Medulla oblongata (tissue), 1 donor: ENCODE results near the gene CIAO1.
"Not testable (repeated sequence)": the region's sequence is repeated elsewhere in the genome, so short reads cannot be mapped to it uniquely, and the experiment has no call there.

Experiments used
- DNase-seq: peaks from one replicate; pipeline ENCODE4 v3.0.0-alpha.2; 2015; ENCODE audit errors: extremely low spot score

CIAO1 gene

GRCh38 chr2:96265840-96266679, at the start of gene CIAO1, which contains the start of gene TMEM127:
CIAO1 (plus strand) TSS chr2:96266225; CDS start chr2:96266351, 126 bp downstream.
TMEM127 (minus strand) TSS chr2:96265997; CDS start chr2:96265381, 616 bp downstream.
- DNase-seq = peak; percentile 99

- DNase-seq = no peak
These were observed 47.4 kb upstream of the CIAO1 start for GRCh38 chr2:96218508-96219131.

GRCh38 chr2:96219959-96220358, 46.1 kb upstream of the CIAO1 start:
- not testable (repeated sequence) for DNase-seq

GRCh38 chr2:96221106-96221505, 44.9 kb upstream of the CIAO1 start:
- not testable (repeated sequence) for DNase-seq

GRCh38 chr2:96225016-96225533, 41.0 kb upstream of the CIAO1 start:
- DNase-seq = peak; percentile 75

DNA sequence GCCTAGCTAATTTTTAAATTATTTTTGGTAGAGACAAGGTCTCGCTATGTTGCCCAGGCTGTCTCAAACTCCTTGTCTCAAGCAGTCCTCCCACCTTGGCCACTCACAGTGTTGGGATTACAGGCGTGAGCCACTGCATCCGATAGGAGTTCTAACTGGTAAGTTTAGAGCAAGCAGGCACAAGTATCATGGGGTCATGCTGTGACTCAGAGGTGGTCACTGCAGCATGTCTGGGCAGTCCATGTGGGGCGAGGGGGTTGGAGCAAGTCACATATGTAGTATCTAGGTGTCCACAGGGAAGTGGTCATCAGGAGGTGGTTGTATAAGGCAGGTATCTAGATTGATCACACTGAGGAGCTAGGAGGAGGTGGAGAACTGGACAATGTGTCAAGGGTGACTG, 34.7 kb upstream of the CIAO1 start:
- no peak for DNase-seq

DNA sequence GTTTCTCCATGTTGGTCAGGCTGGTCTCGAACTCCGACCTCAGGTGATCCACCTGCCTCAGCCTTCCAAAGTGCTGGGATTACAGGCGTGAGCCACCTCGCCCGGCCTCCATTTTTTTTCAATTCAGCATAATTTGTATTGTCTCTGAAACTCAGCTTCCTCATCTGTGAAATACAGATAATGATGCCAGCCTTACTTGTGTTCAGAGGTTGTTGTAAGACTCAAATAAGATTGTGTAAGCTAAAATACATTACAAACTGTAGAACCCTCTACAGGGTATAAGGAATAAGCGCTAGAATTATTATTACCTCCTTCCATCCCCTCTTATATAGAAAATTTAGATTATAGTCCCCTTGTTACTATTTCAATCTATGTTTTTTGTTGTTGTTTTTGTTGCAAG, 32.6 kb upstream of the CIAO1 start:
- no peak for DNase-seq

GRCh38 chr2:96233880-96234316, 32.1 kb upstream of the CIAO1 start:
- no peak for DNase-seq

DNA sequence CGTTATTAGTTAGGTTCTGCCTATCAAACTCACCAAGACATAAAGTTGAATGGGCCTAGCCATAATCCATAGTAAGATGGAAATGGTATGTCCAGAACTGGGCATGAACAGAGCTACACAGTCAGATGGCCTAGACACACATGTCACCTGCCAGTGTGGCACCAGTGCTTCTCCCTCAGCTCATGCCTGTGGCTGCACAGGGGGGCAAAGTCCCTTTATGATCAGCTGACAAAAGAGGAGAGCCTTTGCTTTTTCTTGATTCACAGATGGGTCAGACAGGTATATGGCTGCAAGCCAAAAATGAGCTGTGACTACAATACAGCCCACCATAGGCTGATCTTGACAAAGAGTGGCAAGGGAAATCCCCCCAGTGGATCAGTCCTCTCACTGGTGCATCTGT, 29.1 kb upstream of the CIAO1 start:
- DNase-seq = no peak

DNA sequence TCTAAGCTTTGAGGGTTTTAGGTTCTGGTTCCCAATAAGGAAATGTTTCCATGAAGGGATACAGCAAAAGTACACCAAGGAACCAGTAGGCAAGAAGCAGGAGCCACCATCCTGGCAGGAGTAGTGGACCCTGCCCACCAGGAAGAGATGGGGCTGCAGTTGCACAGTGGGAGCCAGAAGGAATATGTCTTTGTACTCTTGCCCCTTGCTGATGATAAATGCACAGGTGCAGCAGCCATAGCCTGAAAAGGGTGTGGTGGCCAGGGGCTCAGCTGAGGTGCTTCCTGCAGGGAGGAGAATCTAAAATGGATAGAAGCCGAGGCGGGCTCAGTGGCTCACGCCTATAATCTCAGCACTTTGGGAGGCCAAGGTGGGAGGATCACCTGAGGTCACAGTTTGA, 27.8 kb upstream of the CIAO1 start:
- no peak for DNase-seq

- no peak for DNase-seq
These were observed 26.9 kb upstream of the CIAO1 start for GRCh38 chr2:96239091-96239490.

DNA sequence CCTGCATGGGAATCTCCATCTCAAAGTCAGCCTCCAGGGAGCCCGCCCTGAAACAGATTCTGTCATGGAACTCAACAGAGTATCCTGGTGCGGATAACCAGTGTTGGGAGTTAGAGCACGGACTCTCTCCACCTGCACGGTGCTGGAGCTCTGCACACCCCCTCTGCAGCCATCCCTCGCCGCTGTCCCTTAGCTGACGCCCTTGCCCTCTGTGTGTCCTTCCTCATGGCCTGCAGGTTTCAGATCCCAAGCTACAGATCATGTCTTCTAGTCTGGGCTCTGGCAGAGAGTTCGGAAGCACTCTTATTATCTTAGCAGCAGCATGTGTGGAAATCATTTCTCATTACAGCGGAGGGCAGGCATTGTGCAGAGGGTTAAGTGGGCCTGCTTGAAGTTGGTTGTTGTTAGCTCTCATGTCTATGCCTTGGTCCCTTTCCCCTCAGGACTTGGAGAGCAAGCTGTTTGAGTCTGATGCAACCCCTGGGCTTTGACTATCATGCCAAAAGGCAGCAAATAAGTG, 26.2 kb upstream of the CIAO1 start:
- DNase-seq = no peak

GRCh38 chr2:96240341-96241038, 25.5 kb upstream of the CIAO1 start:
- DNase-seq = no peak

- no peak for DNase-seq
These were observed 24.8 kb upstream of the CIAO1 start for GRCh38 chr2:96241227-96241626.

GRCh38 chr2:96241900-96242611, 24.0 kb upstream of the CIAO1 start:
- peak; percentile 92 for DNase-seq

DNA sequence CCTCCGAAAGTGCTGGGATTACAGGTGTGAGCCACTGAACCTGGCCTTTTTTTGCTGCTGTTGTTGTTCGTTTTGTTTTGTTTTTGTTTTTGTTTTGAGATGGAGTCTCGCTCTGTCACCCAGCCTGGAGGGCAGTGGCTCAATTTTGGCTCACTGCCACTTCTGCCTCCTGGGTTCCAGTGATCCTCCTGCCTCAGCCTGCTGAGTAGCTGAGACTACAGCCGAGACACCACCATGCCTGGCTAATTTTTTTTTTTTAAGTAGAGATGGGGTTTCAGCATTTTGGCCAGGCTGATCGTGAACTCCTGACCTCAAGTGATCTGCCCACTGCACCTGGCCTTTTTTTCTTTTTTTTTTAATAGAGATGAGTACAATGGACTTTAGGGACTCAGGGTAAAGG, 22.2 kb upstream of the CIAO1 start:
- DNase-seq = no peak

GRCh38 chr2:96245609-96246390, 20.2 kb upstream of the CIAO1 start:
- DNase-seq = peak; percentile 31

DNA sequence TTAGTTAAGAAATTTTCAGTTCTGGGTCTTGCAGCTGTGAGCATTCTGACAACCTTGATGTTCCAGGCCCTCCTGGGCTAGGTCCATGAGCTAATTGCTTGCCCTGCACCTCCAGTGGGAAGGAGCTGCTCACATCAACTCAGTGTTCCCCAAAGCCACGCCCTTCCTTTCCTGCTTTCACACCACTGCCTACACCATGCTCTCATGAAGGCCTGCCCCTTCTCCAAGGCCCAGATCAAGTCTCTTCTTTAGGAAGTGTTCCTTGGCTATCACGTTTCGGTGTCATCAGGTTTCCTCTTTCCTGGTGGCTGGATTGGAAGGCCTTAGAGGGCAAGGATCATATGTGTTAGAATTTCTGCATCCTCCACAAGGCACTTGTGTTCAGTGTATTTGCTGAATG, 19.0 kb upstream of the CIAO1 start:
- DNase-seq = no peak

DNA sequence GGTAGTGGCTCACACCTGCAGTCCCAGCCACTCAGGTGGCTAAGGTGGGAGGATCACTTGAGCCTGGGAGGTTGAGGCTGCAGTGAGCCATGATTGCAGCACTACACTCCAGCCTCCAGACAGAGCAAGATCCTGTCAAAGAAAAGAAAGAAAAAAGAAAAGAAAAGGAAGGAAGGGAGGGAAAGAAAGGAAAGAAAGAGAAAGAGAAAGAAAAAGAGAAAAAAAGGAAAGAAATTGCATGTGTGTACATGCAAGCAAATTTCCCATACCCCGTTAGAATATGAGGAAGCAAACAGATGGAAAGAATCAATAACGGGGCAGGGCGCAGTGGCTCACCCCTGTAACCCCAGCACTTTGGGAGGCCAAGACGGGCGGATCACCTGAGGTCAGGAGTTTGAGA, 18.1 kb upstream of the CIAO1 start:
- DNase-seq = no peak

GRCh38 chr2:96248624-96249023, 17.4 kb upstream of the CIAO1 start:
- DNase-seq = no peak

DNA sequence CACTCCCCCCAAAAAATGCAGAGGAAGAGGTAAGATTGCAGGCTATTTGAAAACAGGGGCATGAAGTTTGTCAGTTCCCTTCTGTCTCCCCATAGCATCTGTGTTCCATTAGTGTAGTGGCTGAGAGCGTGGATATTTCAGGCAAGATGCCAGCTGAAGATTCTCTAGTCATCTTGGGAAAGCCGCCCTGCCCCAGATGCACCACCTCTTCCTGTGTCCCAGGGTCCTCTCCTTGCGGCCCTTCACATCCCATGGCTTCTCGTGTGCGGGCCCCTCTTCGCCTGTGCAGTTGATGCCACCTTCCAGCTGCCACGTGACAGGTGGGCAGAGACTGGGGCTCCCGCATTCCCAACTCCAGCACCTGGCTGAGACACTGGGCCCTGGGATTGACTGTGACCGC, 16.4 kb upstream of the CIAO1 start:
- DNase-seq = no peak
